PC-3 (cell line): ENCODE measurements around the gene CPEB1. TPM values are rescaled to one million over a fixed set of nuclear protein-coding genes. Genes with fewer than 3 reads are reported as not detected.
"Not testable (repeated sequence)": the region's sequence is repeated elsewhere in the genome, so short reads cannot be mapped to it uniquely, and the experiment has no call there.

Experiments
- ATAC-seq: fragments of 200-7000 bp; cut with Tn5 transposase; 2 replicates; pipeline ENCODE4 v1.9.1; 2020; ENCODE audit warnings: mild to moderate bottlenecking, moderate library complexity
- BruUV-seq: library from RNA; stranded (reverse); fragments of 400-500 nt; replicated peaks from 2 replicates; lab custom pipeline; 2021; lab: Mats Ljungman, UMichigan
- CTCF ChIA-PET: fragments of 300-600 bp; sonication (Branson Sonifier 250); formaldehyde crosslinking; loops from one replicate; lab custom pipeline; 2022; ENCODE audit warnings: antibody characterized with exemption; lab: Charles Lee
- POLR2A ChIA-PET: fragments of 300-600 bp; sonication (Branson Sonifier 250); formaldehyde crosslinking; loops from one replicate; lab custom pipeline; 2022; ENCODE audit warnings: antibody characterized with exemption; ENCODE audit not compliant: unreplicated experiment; lab: Charles Lee
- DNase-seq: peaks from one replicate; pipeline ENCODE4 v3.0.0-alpha.2; 2015
- H2AFZ ChIP-seq: fragments of 300-600 bp; sonication (generic); 2 replicates; pipeline ENCODE4 v1.6.0; 2016; ENCODE audit warnings: antibody characterized with exemption, low read length
- H3F3A ChIP-seq: fragments of 300-600 bp; sonication (generic); one replicate; pipeline ENCODE4 v1.6.0; 2017; ENCODE audit warnings: antibody characterized with exemption, low read length, control low read depth, mild to moderate bottlenecking; ENCODE audit not compliant: unreplicated experiment
- H3K27ac ChIP-seq: fragments of 300-600 bp; sonication (generic); 2 replicates; pipeline ENCODE4 v1.5.1; 2016; ENCODE audit warnings: mild to moderate bottlenecking, low read length
- H3K27me3 ChIP-seq: fragments of 300-600 bp; sonication (generic); 2 replicates; pipeline ENCODE4 v1.6.1; 2016; ENCODE audit warnings: low read length, mixed read lengths
- H3K36me3 ChIP-seq: fragments of 300-600 bp; sonication (generic); 2 replicates; pipeline ENCODE4 v1.6.1; 2016; ENCODE audit warnings: low read depth, mixed run types, low read length, mixed read lengths
- H3K4me1 ChIP-seq: fragments of 300-600 bp; sonication (generic); 2 replicates; pipeline ENCODE4 v1.5.1; 2016; ENCODE audit warnings: low read length; ENCODE audit not compliant: insufficient read depth
- H3K4me2 ChIP-seq: fragments of 300-600 bp; sonication (generic); 2 replicates; pipeline ENCODE4 v1.6.0; 2016; ENCODE audit warnings: low read length
- H3K4me3 ChIP-seq: fragments of 300-600 bp; sonication (generic); 2 replicates; pipeline ENCODE4 v1.5.1; 2016; ENCODE audit warnings: mild to moderate bottlenecking, low read length, mixed read lengths
- H3K79me2 ChIP-seq: fragments of 300-600 bp; sonication (generic); 2 replicates; pipeline ENCODE4 v1.6.1; 2017; ENCODE audit warnings: low read length, mixed read lengths
- H3K9ac ChIP-seq: fragments of 300-600 bp; sonication (generic); 2 replicates; pipeline ENCODE4 v1.6.0; 2016; ENCODE audit warnings: mild to moderate bottlenecking, low read length
- H3K9me2 ChIP-seq: fragments of 300-600 bp; sonication (generic); replicated peaks from 2 replicates; pipeline ENCODE4 v1.6.1; 2016; ENCODE audit warnings: mixed run types, low read length, mixed read lengths
- H3K9me3 ChIP-seq: fragments of 300-600 bp; sonication (generic); 2 replicates; pipeline ENCODE4 v1.6.1; 2016; ENCODE audit warnings: low read length, mixed read lengths
- H4K20me1 ChIP-seq: fragments of 300-600 bp; sonication (generic); 2 replicates; pipeline ENCODE4 v1.6.1; 2016; ENCODE audit warnings: low read length, mixed read lengths
- EZH2 ChIP-seq: fragments of 300-600 bp; sonication (generic); IDR thresholded peaks from one replicate; pipeline ENCODE4 v1.6.1; 2017; ENCODE audit warnings: antibody characterized with exemption, mild to moderate bottlenecking, low read length; ENCODE audit not compliant: unreplicated experiment
- EZH2phosphoT487 ChIP-seq: fragments of 300-600 bp; sonication (generic); IDR thresholded peaks from 2 replicates; pipeline ENCODE4 v1.6.1; 2018; ENCODE audit warnings: mild to moderate bottlenecking, antibody characterized with exemption, low read length, borderline replicate concordance
- intact Hi-C: fragments of 100-400 bp; cut with micrococcal nuclease; formaldehyde crosslinking; loops from 2 replicates; pipeline ENCODE4 v1.9.0; 2023
- total RNA-seq: library from RNA; depleted of rRNA; stranded (reverse); fragments of >200 nt; gene quantifications from 2 replicates; pipeline ENCODE4 v1.2.3, GENCODE V29; 2014
- TF ChIP-seq, protein P1 (sequence below): fragments of 300-600 bp; sonication (generic); conservative IDR thresholded peaks from 2 replicates; pipeline ENCODE4 v1.5.1; 2017; ENCODE audit warnings: antibody characterized with exemption, low read depth, mild to moderate bottlenecking, low read length

The CPEB1 gene
- total RNA-seq, 1 experiment from 2014 or later = 3.3 TPM

DNA sequence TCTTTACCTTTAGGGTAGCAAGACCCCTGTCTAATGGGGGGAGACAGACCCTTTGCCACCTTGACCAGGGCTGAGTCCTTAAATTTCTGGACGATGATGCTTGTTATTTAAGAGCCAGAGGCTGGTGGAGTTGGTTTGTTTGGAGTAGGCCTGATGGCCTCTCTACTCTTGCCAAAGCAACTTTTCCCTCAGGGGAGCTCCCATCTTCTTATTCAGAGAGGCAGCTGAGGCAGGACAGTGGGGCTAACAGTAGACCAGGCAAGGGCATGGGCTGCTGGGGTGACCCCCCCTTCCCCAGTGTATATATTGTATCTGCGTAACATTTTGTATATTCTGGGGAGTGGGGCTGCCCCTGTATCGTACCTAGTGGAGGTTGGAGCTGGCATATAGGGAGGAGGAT lies 117.2 kb downstream of the CPEB1 start:
- peaks cover 8% of the 10 kb centered on the region for H3K36me3 ChIP-seq
- ATAC-seq (no peak), DNase-seq (no peak)
- BruUV-seq = no TSS peak
- peaks cover 4% of the 10 kb centered on the region for H3F3A ChIP-seq
- H4K20me1 ChIP-seq = no peaks in the 10 kb centered on the region; the same call in 1 of the 2 replicates
- POLR2A ChIA-PET = no interaction called here
- no peaks in the 10 kb centered on the region for H3K9me3 ChIP-seq
- H3K4me3 ChIP-seq = no peak overlapping the region
- H2AFZ ChIP-seq = no peak overlapping the region
- TF ChIP-seq, protein P1, sequence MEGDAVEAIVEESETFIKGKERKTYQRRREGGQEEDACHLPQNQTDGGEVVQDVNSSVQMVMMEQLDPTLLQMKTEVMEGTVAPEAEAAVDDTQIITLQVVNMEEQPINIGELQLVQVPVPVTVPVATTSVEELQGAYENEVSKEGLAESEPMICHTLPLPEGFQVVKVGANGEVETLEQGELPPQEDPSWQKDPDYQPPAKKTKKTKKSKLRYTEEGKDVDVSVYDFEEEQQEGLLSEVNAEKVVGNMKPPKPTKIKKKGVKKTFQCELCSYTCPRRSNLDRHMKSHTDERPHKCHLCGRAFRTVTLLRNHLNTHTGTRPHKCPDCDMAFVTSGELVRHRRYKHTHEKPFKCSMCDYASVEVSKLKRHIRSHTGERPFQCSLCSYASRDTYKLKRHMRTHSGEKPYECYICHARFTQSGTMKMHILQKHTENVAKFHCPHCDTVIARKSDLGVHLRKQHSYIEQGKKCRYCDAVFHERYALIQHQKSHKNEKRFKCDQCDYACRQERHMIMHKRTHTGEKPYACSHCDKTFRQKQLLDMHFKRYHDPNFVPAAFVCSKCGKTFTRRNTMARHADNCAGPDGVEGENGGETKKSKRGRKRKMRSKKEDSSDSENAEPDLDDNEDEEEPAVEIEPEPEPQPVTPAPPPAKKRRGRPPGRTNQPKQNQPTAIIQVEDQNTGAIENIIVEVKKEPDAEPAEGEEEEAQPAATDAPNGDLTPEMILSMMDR = no peak
- TF ChIP-seq EZH2 = no peak
- no peak for TF ChIP-seq EZH2phosphoT487
- no peaks in the 10 kb centered on the region for H3K27me3 ChIP-seq
- CTCF ChIA-PET = no interaction called here
- H3K4me1 ChIP-seq = peaks cover 3% of the 10 kb centered on the region; the same call in 1 of the 2 replicates
- H3K9me2 ChIP-seq = no peaks in the 10 kb centered on the region
- H3K9ac ChIP-seq = no peak overlapping the region
- no peak overlapping the region for H3K4me2 ChIP-seq
- no peak overlapping the region for H3K27ac ChIP-seq
- intact Hi-C loops = no loop called here
- no peaks in the 10 kb centered on the region for H3K79me2 ChIP-seq

DNA sequence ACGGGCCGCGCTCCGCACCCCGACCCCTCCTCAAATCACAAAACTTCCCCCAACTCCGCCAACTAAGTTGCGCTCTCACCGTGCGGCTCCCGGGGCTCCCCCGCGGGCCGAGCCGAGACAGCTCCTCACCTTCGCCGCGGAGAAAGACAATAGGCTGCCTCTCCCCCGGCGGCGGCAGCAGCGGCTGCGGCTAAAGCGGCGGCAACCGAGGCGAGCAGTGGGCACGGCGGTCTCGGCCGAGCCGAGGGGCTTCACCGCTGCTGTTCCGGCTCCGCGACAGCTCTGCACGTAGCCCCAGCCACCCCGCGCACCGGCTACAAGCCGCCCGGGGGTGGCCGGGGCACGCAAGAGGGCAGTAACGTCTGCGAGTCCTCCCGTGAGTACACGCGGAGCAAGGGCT lies 133.6 kb downstream of the CPEB1 start:
- H2AFZ ChIP-seq, H3K79me2 ChIP-seq, CTCF ChIA-PET, H4K20me1 ChIP-seq, H3F3A ChIP-seq, H3K4me2 ChIP-seq, BruUV-seq, H3K27ac ChIP-seq, H3K36me3 ChIP-seq, ATAC-seq, H3K9ac ChIP-seq, H3K27me3 ChIP-seq, H3K4me3 ChIP-seq, H3K9me2 ChIP-seq, POLR2A ChIA-PET, H3K4me1 ChIP-seq, DNase-seq, intact Hi-C loops, H3K9me3 ChIP-seq: not testable (repeated sequence)

DNA sequence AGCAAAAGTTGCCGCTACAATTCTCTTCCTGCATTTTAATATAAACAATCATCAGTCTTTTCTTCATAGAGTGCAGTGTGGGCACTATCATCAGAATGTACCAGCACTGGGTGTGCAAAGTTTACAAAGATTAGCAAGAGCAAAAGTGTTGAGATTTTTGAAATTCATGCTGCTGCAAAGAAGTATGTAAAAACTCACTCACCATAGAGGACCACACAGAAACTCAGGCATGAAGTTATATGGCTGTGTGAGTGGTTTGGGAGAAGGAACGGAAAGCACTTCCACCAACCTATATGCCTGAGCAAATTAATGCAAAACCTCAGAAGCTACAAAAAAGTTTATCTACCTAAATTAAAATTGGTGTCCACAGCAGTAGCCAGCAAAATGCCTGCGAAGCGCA lies 139.5 kb downstream of the CPEB1 start:
- DNase-seq, ATAC-seq, H3K9me3 ChIP-seq, H3K4me3 ChIP-seq, H3K4me2 ChIP-seq, CTCF ChIA-PET, H3K27me3 ChIP-seq, H2AFZ ChIP-seq, H3F3A ChIP-seq, intact Hi-C loops, H3K79me2 ChIP-seq, H4K20me1 ChIP-seq, H3K36me3 ChIP-seq, H3K4me1 ChIP-seq, H3K27ac ChIP-seq, BruUV-seq, H3K9me2 ChIP-seq, POLR2A ChIA-PET, H3K9ac ChIP-seq: not testable (repeated sequence)

DNA sequence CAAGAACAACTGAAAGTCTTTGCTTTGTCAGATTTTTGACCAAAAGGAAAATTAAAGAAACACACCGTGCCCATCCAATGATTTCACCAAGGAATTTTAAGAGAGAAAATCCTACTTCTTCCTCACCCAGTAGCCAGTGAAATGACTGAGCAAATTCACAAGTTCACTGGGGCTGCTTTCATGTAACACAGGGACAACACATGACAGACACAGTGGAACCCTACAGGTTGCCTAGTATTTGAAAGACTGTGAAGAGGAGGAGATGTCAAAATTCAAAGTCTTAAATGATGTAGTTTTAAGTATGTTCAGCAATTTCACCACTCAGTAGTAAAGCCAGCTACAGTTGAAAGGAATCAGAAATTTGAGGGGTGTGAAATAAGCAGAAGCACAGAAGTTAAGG lies 140.1 kb downstream of the CPEB1 start:
- H3F3A ChIP-seq, H3K4me1 ChIP-seq, H3K27me3 ChIP-seq, BruUV-seq, H4K20me1 ChIP-seq, CTCF ChIA-PET, ATAC-seq, POLR2A ChIA-PET, H3K9me2 ChIP-seq, DNase-seq, H2AFZ ChIP-seq, H3K4me3 ChIP-seq, H3K36me3 ChIP-seq, H3K9me3 ChIP-seq, intact Hi-C loops, H3K9ac ChIP-seq, H3K27ac ChIP-seq, H3K4me2 ChIP-seq: not testable (repeated sequence)
- peaks cover 13% of the 10 kb centered on the region; the same call in 1 of the 2 replicates for H3K79me2 ChIP-seq

DNA sequence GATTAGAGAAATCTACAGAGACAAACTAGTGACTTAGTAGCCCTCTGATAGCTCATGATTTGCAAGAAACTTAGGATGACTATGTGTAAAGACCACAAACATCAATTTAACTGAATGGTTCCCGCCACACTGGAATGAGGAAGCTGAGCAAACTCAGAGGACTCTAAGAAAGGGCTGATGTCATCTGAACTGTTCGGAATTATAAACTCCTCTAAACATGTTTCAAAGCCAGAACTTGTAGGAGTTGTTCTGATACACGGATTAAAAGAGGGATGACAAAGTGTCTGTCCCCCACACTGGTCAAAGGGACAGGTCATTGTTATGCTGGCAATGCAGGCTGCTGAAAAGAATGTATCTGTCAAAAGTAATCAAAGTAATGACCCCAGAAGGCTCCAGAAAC lies 141.3 kb downstream of the CPEB1 start:
- H3K9ac ChIP-seq, H3K27me3 ChIP-seq, DNase-seq, H3K4me3 ChIP-seq, POLR2A ChIA-PET, H3K4me1 ChIP-seq, BruUV-seq, ATAC-seq, H3K4me2 ChIP-seq, H3K36me3 ChIP-seq, H3F3A ChIP-seq, intact Hi-C loops, H4K20me1 ChIP-seq, H3K9me2 ChIP-seq, H2AFZ ChIP-seq, H3K27ac ChIP-seq, H3K9me3 ChIP-seq, CTCF ChIA-PET: not testable (repeated sequence)
- H3K79me2 ChIP-seq = peaks cover 13% of the 10 kb centered on the region; the same call in 1 of the 2 replicates

DNA sequence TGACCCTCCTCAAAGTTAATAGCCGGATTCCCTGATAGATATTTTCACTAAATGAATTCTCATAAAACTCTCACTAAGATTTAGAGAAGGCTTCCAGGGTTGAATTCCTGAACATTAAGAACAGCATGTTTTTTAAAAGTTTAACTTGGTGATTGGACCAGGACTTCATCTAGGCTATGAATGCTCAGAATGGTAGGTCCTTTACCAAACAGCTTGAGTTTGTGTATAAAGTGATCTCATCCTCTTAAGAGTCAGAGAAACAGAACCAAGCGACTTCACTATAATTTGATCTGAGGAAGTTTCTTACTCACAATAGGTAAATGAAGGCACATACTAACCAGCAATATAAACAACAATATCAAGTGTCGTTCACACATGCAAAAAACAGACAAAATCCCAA lies 143.1 kb downstream of the CPEB1 start:
- H3K27ac ChIP-seq, CTCF ChIA-PET, H3K36me3 ChIP-seq, H3K27me3 ChIP-seq, H3K4me3 ChIP-seq, H2AFZ ChIP-seq, H3K9me2 ChIP-seq, intact Hi-C loops, H3K9me3 ChIP-seq, BruUV-seq, POLR2A ChIA-PET, H3F3A ChIP-seq, H4K20me1 ChIP-seq, H3K4me2 ChIP-seq, H3K4me1 ChIP-seq, ATAC-seq, H3K9ac ChIP-seq, DNase-seq: not testable (repeated sequence)
- H3K79me2 ChIP-seq = peaks cover 17% of the 10 kb centered on the region; the same call in 1 of the 2 replicates
